22Rv1 (cell line): ENCODE results near the gene RETN.

Experiments used
- H3K27ac ChIP-seq: fragments of 450-650 bp; 2 replicates; pipeline ENCODE4 v1.5.1; 2017
- CTCF ChIP-seq: fragments of 450-650 bp; IDR thresholded peaks from 2 replicates; pipeline ENCODE4 v1.5.1; 2017; ENCODE audit warnings: mild to moderate bottlenecking
- ZFX ChIP-seq: fragments of 450-650 bp; IDR thresholded peaks from 2 replicates; pipeline ENCODE4 v1.6.1; 2017; ENCODE audit warnings: antibody characterized with exemption, borderline replicate concordance

Gene RETN

GRCh38 chr19:7655581-7655980 lies 13.3 kb upstream of the RETN start:
- no peak overlapping the region for H3K27ac ChIP-seq
- TF ChIP-seq CTCF (no peak), ZFX (no peak)

GRCh38 chr19:7657131-7657751 lies 11.6 kb upstream of the RETN start:
- H3K27ac ChIP-seq, result no peak overlapping the region
- TF ChIP-seq ZFX (no peak), CTCF (no peak)

GRCh38 chr19:7658219-7658686 lies 10.6 kb upstream of the RETN start:
- no peak overlapping the region for H3K27ac ChIP-seq
- TF ChIP-seq CTCF, result no peak
- no peak for TF ChIP-seq ZFX

- H3K27ac ChIP-seq, result no peak overlapping the region
- TF ChIP-seq CTCF (no peak), ZFX (no peak)
Measured at GRCh38 chr19:7661744-7662538, 6.9 kb upstream of the RETN start.

GRCh38 chr19:7662657-7663056 lies 6.2 kb upstream of the RETN start:
- no peak overlapping the region for H3K27ac ChIP-seq
- no peak for TF ChIP-seq ZFX
- TF ChIP-seq CTCF, result no peak

GRCh38 chr19:7663706-7664105 lies 5.1 kb upstream of the RETN start:
- no peak overlapping the region for H3K27ac ChIP-seq
- TF ChIP-seq CTCF, result no peak
- no peak for TF ChIP-seq ZFX

GRCh38 chr19:7665076-7665475 lies 3.8 kb upstream of the RETN start:
- no peak overlapping the region for H3K27ac ChIP-seq

More at GRCh38 chr19:7665076-7665475, 3.8 kb upstream of the RETN start:
- TF ChIP-seq ZFX (no peak), CTCF (no peak)
